HG03097 (cell line): ENCODE results near the gene P4HA3.

ENCODE experiments used
- ATAC-seq: cut with Tn5 transposase; IDR thresholded peaks from one replicate; pipeline ENCODE4 v1.9.1; 2021; ENCODE audit not compliant: unreplicated experiment, low FRiP score

P4HA3 gene

GRCh38 chr11:74268456-74268855, 43.0 kb downstream of the P4HA3 start:
- no peak for ATAC-seq

GRCh38 chr11:74267014-74267413, 44.4 kb downstream of the P4HA3 start:
- ATAC-seq, result no peak

GRCh38 chr11:74265256-74265655, 46.2 kb downstream of the P4HA3 start:
- no peak for ATAC-seq

- no peak for ATAC-seq
Observed at GRCh38 chr11:74262725-74263124, 48.7 kb downstream of the P4HA3 start.

GRCh38 chr11:74257959-74258553, 53.4 kb downstream of the P4HA3 start:
- ATAC-seq, result no peak

GRCh38 chr11:74256378-74257133, 54.9 kb downstream of the P4HA3 start:
- no peak for ATAC-seq

- no peak for ATAC-seq
Observed at GRCh38 chr11:74255741-74256375, 55.6 kb downstream of the P4HA3 start.

- no peak for ATAC-seq
Observed at GRCh38 chr11:74253361-74253760, 58.1 kb downstream of the P4HA3 start.

GRCh38 chr11:74249496-74249895, 61.9 kb downstream of the P4HA3 start:
- no peak for ATAC-seq

- ATAC-seq, result no peak
Observed at GRCh38 chr11:74248469-74248868, 63.0 kb downstream of the P4HA3 start.

- no peak for ATAC-seq
Observed at GRCh38 chr11:74238243-74238642, 73.2 kb downstream of the P4HA3 start.

GRCh38 chr11:74237541-74237940, 73.9 kb downstream of the P4HA3 start:
- ATAC-seq, result no peak

- ATAC-seq, result no peak
Observed at GRCh38 chr11:74235121-74235520, 76.3 kb downstream of the P4HA3 start.

GRCh38 chr11:74233683-74234082, 77.8 kb downstream of the P4HA3 start:
- no peak for ATAC-seq

- no peak for ATAC-seq
Observed at GRCh38 chr11:74232311-74232950, 79.0 kb downstream of the P4HA3 start.

GRCh38 chr11:74226907-74227306, 84.5 kb downstream of the P4HA3 start:
- no peak for ATAC-seq

GRCh38 chr11:74225565-74225964, 85.9 kb downstream of the P4HA3 start:
- no peak for ATAC-seq

GRCh38 chr11:74221816-74222215, 89.6 kb downstream of the P4HA3 start:
- ATAC-seq, result no peak

- ATAC-seq, result no peak
Observed at GRCh38 chr11:74220376-74220775, 91.1 kb downstream of the P4HA3 start.
